ENCODE results near the gene CDKN2B.

- TF ChIP-seq CTCF (conservative IDR thresholded peaks at IDR 0.05; ENCODE audit: low read depth, low read length), result no peak
- no peak for TF ChIP-seq EZH2 (IDR thresholded peaks at IDR 0.05; ENCODE audit: low read length, unreplicated experiment)
- no peak for TF ChIP-seq EZH2phosphoT487 (IDR thresholded peaks at IDR 0.05; ENCODE audit: borderline replicate concordance, low read length)
Observed at GRCh38 chr9:21989440-21990189, 19.5 kb downstream of the CDKN2B start.

All from PC-3 (cell line).